MCF 10A (cell line): ENCODE measurements around the gene ANO3. TPM values are rescaled to one million over a fixed set of nuclear protein-coding genes. Genes with fewer than 3 reads are reported as not detected.

Experiments
- BruUV-seq: library from RNA; stranded (reverse); fragments of 400-500 nt; replicated peaks from 2 replicates; lab custom pipeline; 2021; lab: Mats Ljungman, UMichigan
- CTCF ChIA-PET: fragments of 300-600 bp; sonication (Branson Sonifier 250); formaldehyde crosslinking; extraction: SDS; loops from one replicate; lab custom pipeline; 2021; ENCODE audit warnings: antibody characterized with exemption, inconsistent platforms; lab: Yijun Ruan, JAX
- POLR2A ChIA-PET: fragments of 300-600, 350-650 bp; sonication (Branson Sonifier 250); formaldehyde crosslinking; extraction: SDS; loops from one replicate; lab custom pipeline; 2020; ENCODE audit warnings: antibody characterized with exemption, inconsistent platforms; lab: Yijun Ruan, JAX
- DNase-seq: peaks from one replicate; pipeline ENCODE4 v3.0.0-alpha.2; 2018; ENCODE audit not compliant: unreplicated experiment
- H3K27ac Mint-ChIP-seq: one replicate; pipeline ENCODE4 v1.8.0; 2022; ENCODE audit warnings: mild to moderate bottlenecking, low read depth, mixed read lengths; ENCODE audit not compliant: unreplicated experiment
- H3K27me3 Mint-ChIP-seq: one replicate; pipeline ENCODE4 v1.8.0; 2022; ENCODE audit warnings: mixed read lengths; ENCODE audit not compliant: insufficient read depth, unreplicated experiment
- H3K36me3 Mint-ChIP-seq: one replicate; pipeline ENCODE4 v1.8.0; 2022; ENCODE audit warnings: mild to moderate bottlenecking, moderate library complexity, mixed read lengths; ENCODE audit not compliant: insufficient read depth, unreplicated experiment
- H3K4me1 Mint-ChIP-seq: one replicate; pipeline ENCODE4 v1.8.0; 2022; ENCODE audit warnings: mixed read lengths; ENCODE audit not compliant: insufficient read depth, unreplicated experiment
- H3K4me3 Mint-ChIP-seq: one replicate; pipeline ENCODE4 v1.8.0; 2022; ENCODE audit warnings: mild to moderate bottlenecking, moderate library complexity, mixed read lengths; ENCODE audit not compliant: unreplicated experiment
- H3K9me3 Mint-ChIP-seq: one replicate; pipeline ENCODE4 v1.8.0; 2022; ENCODE audit warnings: mixed read lengths; ENCODE audit not compliant: unreplicated experiment
- intact Hi-C: fragments of 100-400 bp; cut with micrococcal nuclease; formaldehyde crosslinking; loops from 2 replicates; pipeline ENCODE4 v1.14.1; 2022
- total RNA-seq: library from RNA; stranded (reverse); gene quantifications from 2 replicates; pipeline ENCODE4 v1.2.3, GENCODE V29; 2022
- TF ChIP-seq, protein P1 (sequence below): fragments of 200-600 bp; IDR thresholded peaks from one replicate; pipeline ENCODE4 v1.8.0; 2022; ENCODE audit warnings: antibody characterized with exemption, mild to moderate bottlenecking; ENCODE audit not compliant: unreplicated experiment

The ANO3 gene
- total RNA-seq, 1 experiment from 2014 or later, result not detected

DNA sequence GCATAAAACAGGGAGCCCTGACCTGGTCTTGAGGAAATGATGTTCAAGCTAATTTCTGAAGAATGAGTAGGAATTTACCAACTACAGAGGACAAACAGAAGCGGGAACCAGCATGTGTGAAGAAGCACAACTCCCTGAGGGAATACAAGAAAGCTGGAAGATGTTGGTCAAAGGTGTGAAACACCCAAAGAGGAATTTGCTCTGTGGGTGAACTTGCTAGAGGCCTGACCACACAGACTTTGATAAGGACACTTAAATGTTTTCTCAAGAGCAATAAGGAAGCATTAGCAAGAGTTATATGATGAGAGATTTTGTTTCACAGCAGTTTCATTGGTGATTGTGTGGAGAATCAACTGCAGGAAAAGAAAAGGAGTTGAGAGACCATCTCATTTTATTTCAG is 372.3 kb downstream of the ANO3 start:
- intact Hi-C loops, result no loop called here
- CTCF ChIA-PET, result no interaction called here
- Mint-ChIP-seq H3K27ac (no peak overlapping the region), H3K36me3 (no peaks in the 10 kb centered on the region), H3K4me1 (no peaks in the 10 kb centered on the region), H3K27me3 (no peaks in the 10 kb centered on the region), H3K4me3 (no peak overlapping the region), H3K9me3 (no peaks in the 10 kb centered on the region)
- POLR2A ChIA-PET, result no interaction called here
- DNase-seq, result no peak
- no TSS peak for BruUV-seq
- TF ChIP-seq, protein P1, sequence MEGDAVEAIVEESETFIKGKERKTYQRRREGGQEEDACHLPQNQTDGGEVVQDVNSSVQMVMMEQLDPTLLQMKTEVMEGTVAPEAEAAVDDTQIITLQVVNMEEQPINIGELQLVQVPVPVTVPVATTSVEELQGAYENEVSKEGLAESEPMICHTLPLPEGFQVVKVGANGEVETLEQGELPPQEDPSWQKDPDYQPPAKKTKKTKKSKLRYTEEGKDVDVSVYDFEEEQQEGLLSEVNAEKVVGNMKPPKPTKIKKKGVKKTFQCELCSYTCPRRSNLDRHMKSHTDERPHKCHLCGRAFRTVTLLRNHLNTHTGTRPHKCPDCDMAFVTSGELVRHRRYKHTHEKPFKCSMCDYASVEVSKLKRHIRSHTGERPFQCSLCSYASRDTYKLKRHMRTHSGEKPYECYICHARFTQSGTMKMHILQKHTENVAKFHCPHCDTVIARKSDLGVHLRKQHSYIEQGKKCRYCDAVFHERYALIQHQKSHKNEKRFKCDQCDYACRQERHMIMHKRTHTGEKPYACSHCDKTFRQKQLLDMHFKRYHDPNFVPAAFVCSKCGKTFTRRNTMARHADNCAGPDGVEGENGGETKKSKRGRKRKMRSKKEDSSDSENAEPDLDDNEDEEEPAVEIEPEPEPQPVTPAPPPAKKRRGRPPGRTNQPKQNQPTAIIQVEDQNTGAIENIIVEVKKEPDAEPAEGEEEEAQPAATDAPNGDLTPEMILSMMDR, result no peak

DNA sequence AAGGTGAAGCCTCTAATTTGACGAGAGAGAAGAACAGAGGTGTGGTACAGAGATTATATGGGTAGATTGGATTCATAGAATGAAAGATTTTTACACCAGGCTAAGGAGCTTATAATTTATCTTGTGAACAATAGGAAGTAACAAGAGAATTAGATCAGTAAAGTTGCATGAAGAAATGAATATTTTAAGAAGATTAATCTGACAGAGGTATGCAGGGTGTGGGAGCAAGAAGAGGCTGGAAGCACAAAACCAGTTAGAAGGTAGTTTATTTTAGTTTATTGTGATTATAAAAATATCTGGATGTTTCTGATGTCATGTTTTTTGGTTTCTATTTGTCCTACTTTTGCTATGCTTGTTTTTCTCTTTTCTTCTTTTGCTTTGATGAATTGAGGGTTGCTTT is 374.3 kb downstream of the ANO3 start:
- Mint-ChIP-seq H3K4me1 (no peaks in the 10 kb centered on the region), H3K9me3 (no peaks in the 10 kb centered on the region), H3K4me3 (no peak overlapping the region), H3K27ac (no peak overlapping the region), H3K36me3 (no peaks in the 10 kb centered on the region), H3K27me3 (no peaks in the 10 kb centered on the region)
- CTCF ChIA-PET, result no interaction called here
- DNase-seq, result no peak
- intact Hi-C loops, result no loop called here
- TF ChIP-seq, protein P1, result no peak
- BruUV-seq, result no TSS peak
- POLR2A ChIA-PET, result no interaction called here

DNA sequence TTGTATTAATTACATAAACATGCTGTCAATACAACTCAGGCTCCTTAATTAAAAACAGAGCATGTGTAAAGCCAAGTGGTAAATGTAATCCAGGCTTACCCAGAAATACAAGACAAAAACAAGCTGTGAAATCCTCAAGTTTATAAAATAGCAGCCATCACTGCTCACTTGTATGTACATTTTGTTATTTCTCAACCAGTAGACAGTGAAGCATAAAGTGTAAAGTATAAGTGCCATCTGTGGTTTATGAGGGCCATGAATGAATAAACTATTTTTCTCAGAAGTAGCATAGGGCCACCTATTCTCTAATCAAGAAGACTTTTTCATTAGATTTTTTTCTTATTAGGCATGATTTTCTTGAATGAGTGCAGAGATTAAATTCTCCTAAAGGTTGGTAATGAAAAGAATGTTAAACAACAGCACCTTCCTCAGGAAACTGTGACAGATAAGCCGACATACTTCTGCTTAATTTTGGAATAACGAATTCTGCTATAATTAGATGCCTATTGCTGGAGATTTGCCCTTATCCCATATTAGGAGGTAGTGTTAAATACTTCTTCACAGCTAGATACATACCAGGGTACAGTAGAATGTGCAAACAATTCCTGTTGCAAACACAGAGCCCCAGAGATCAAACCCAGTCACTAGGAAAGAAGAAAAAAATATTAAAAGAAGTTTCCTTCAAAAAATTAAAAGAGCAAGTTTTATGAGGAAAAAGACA is 377.0 kb downstream of the ANO3 start:
- DNase-seq, result no peak
- intact Hi-C loops, result no loop called here
- Mint-ChIP-seq H3K4me3 (no peak overlapping the region), H3K27me3 (peaks cover 24% of the 10 kb centered on the region), H3K4me1 (no peaks in the 10 kb centered on the region), H3K27ac (no peak overlapping the region), H3K9me3 (no peaks in the 10 kb centered on the region), H3K36me3 (no peaks in the 10 kb centered on the region)
- ChIA-PET POLR2A (no interaction called here), CTCF (no interaction called here)
- TF ChIP-seq, protein P1, result no peak
- BruUV-seq, result no TSS peak

DNA sequence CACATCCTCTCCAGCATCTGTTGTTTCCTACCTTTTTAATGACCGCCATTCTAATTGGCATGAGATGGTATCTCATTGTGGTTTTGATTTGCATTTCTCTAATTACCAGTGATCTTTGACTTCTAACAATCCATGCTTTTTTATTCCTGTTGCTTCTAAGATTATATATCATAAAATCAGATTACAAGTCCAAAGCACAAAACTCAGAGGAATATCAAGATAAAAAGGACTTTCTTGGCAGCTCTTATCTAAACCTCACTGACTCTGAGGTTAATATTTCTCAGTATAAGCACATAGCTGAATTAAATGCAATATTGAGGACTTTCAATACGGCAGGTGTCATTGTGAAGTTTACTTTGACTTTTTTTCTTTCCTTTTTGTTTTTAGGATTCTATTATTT is 378.6 kb downstream of the ANO3 start:
- intact Hi-C loops, result no loop called here
- TF ChIP-seq, protein P1, result no peak
- no TSS peak for BruUV-seq

More for the DNA sequence above, 378.6 kb downstream of the ANO3 start:
- no peak for DNase-seq
- no peak overlapping the region for H3K27ac Mint-ChIP-seq
- POLR2A ChIA-PET, result no interaction called here
- no peaks in the 10 kb centered on the region for H3K9me3 Mint-ChIP-seq
- H3K27me3 Mint-ChIP-seq, result peaks cover 24% of the 10 kb centered on the region
- H3K36me3 Mint-ChIP-seq, result no peaks in the 10 kb centered on the region
- H3K4me3 Mint-ChIP-seq, result no peak overlapping the region
- peaks cover 6% of the 10 kb centered on the region for H3K4me1 Mint-ChIP-seq
- CTCF ChIA-PET, result no interaction called here
